ENCODE data around the gene PPP2R5D. TPM values are rescaled to one million over a fixed set of nuclear protein-coding genes. Genes with fewer than 3 reads are reported as not detected.

PPP2R5D gene
- 43.1 and 52.3 TPM in 2 replicates for total RNA-seq

DNA sequence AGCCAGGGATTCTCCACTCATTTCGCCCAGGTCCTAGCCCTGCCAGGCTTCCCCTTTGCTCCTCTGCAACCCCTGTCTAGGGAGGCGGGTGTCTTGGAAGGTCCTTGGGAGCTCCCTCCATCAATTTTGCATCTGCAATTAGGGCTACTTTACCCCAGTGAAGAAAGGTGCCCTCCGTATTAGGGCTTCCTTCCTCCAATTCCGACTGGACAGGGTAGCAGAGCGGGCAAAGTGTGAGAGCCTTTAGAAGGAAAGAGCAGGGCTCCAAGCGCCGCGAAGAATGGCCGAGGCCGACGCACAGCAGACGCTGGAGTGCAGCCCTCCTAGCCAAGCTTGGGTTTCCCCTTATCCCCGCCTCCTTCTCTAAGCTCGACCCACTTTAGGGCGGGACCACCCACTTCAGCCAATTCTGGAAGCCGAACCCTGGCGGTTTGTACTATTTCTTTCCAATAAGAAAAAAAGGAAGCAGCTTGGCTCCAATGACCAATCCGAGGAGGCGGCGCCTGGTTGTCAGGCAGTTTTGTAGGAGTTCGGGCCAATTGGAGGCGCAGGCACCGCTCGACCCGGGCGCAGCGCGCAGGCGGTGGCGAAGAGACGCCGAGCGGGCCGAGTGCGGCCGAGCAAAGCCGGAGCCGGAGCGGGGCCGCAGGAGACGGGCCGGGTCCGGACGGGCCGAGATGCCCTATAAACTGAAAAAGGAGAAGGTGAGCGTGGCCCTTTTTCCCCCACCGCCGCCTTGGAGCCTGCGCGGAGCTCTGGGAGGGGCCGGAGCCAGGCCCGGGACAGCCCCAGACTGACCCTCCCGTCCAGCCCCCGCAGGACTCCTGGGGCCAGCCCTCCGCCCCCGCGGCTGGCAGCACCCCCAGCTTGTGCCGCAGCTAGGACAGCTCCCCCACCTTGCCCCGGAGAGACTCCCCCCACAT is at the start of gene PPP2R5D:
TSS of gene PPP2R5D (plus strand) at position 570 of the 923 bp plus-strand sequence. CDS start at position 678, 108 bp downstream.

DNA sequence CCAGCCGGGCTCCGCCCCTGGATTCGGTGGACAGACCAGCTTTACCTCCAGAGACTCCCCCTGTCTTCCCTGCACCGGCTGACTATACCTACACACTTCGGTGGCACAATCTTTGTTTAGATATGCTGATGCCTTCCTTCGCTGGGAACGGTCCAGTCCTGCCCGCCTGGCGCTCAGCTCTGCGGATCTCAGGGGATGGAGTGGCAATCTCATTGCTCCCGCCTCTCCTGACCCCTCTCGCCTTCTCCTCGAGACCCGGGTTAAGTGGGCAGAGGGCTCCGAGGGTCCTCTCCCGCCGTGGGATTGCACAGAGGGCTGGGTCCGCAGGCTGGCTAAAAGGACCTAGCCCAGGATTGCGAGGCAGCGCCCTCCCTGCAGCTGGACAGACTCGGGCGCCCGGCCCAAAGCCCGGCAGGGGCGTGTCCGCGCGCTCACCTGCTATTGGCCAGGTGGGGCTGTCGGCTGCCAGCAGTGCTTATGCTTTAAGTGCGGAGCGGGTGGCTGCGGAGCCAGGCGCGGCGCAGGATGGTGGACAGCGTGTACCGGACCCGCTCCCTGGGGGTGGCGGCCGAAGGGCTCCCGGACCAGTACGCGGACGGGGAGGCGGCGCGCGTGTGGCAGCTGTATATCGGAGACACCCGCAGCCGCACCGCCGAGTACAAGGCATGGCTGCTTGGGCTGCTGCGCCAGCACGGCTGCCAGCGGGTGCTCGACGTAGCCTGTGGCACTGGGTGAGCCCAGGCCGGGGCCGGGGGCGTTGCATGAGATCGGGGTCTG is 23.9 kb upstream of the PPP2R5D start, which contains the start of gene GNMT:
TSS of gene GNMT (plus strand) at position 512 of the 777 bp plus-strand sequence. CDS start at position 526, 14 bp downstream.

DNA sequence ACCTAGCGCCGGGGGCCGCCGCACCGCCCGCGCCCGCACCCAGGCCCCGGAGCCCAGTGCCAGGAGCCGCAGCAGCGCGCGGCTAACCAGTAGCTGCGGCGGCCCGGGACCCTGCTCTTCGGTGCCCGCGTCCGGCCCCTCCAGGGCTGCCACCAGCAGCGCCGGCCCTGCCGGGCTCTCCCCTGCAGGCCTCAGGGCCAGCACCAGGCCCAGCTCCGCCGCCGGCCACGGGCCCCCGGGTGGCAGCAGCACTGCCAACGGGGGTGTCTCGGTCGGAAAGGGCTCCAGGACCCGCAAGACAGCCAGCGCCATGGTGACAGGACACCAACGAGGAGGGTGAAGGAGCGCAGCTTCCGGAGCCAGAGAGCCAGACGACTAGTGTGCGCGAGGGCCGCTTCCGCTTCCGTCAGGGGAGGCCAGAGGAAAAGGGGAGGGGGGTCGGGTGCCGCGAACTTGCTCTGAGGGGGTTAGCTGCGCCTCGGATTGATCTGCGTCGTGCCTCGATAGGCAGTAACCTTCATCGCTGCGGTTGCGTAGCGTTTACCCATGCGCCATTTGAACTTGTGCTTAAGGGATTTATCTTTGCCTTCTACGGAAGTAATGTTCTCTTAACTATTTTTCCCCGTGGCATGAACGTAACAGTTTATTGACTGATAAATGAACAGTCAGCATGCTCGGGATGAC is 5.4 kb upstream of the PPP2R5D start, which contains the start of gene PEX6:
TSS of gene PEX6 (minus strand) at position 343 of the 684 bp plus-strand sequence. CDS start at position 312, 31 bp downstream.

DNA sequence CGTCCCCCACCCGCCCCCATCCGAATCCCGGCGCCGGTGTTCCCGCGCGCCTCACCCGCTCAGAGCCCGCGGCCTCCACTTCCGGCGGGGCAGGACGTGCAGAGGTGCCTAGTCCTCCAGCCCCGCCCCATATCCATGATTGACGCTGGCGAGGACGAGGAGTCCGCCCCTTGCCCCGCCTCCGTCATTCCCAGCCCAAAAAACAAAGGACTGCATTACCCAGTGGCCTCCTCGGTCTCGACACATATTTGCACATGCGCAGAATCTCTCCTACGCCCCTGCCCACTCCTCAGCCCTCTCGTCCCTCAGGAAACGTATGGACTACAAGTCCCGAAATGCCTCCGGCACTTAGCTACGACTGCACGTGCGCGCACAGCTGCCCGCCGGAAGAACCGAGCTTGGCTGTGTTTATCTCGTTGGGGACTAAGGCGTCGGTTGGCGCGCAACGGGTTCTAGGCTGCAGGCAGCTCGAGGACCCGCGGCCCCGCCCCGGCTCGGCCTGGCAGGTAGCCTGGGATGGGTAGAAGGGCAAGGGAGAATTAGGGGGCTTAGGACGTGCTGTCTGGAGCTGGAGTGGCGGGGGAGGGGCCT is 29.6 kb downstream of the PPP2R5D start, which contains the start of the genes KLHDC3 and MEA1:
TSS of gene KLHDC3 (plus strand) at position 407 of the 591 bp plus-strand sequence. CDS start 2,944 bp downstream, outside the sequence.
TSS of gene MEA1 (minus strand) at position 104 of the 591 bp plus-strand sequence. CDS start 133 bp downstream, outside the sequence.

DNA sequence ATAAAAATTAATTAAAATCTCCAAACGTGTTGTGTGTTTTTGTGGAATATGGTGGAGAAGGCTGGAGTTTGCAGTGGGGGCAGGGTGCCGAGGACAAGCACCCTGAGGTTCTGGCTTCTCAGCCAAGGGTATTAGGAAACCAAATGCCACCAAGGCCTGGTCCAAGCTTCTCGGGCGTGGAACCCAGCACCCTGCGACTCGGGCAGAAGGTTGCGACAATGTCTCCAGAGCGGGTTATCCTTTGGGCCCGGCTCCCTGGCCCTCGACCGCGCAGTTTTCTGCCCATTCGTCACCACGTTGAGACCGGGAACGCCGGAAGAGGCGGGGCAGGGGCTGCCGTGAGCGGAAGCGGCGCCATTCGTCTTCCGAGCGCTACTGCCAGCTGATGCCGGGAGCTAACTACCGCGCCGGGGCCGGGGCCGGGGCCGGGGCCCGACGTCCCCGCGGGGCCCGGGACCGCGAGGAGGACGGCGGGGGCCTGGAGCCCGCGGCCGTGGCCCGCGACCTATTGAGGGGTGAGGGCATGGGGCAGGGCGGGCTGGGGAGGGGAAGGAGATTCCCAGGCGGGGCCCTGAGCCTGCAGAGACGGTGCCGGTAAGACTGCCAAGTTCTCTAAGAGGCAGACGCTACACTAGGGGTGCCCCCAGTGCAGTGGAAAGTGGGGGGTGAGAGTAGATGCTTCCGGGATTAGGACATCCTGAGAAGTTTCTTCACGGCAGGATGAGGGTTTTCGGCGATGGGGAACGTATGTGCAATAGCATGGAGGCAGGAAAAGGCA is 37.1 kb downstream of the PPP2R5D start, which contains the start of gene RRP36:
TSS of gene RRP36 (plus strand) at position 354 of the 778 bp plus-strand sequence. CDS start at position 386, 32 bp downstream.

DNA sequence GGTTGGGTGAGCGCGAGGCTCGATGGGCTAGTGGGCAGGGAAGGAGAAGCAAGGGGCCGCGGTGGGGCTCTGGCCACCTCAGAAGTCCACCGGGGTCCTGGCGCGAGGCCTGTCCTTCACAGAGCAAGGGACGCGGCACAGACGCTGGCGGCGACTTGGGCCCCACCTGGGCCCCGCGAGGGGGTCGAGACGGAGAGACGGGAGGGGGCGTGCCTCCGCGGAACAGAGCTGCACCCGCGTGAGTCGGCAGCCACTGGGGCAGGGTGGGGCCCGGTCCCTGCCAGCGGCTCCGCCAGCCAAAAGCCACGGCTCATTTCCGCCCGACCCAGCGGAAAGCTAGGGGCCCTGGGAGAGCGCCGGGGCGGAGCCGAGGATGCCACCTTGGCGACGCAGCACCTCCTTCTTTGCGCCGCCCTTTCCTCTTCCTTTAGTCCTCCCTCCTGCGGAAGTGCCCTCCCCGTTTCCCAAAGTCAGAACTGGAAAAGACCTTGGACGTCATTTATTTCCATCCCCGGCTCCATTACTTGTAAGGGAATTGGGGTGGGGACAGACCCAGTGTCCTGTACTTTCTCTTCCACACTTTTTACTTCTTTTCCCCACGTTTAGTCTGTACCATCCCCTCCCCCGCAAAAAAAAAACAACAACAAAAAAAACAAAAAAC is 69.3 kb downstream of the PPP2R5D start, which contains the start of gene CUL7:
TSS of gene CUL7 (minus strand) at position 307 of the 661 bp plus-strand sequence. CDS start 1,063 bp downstream, outside the sequence.

DNA sequence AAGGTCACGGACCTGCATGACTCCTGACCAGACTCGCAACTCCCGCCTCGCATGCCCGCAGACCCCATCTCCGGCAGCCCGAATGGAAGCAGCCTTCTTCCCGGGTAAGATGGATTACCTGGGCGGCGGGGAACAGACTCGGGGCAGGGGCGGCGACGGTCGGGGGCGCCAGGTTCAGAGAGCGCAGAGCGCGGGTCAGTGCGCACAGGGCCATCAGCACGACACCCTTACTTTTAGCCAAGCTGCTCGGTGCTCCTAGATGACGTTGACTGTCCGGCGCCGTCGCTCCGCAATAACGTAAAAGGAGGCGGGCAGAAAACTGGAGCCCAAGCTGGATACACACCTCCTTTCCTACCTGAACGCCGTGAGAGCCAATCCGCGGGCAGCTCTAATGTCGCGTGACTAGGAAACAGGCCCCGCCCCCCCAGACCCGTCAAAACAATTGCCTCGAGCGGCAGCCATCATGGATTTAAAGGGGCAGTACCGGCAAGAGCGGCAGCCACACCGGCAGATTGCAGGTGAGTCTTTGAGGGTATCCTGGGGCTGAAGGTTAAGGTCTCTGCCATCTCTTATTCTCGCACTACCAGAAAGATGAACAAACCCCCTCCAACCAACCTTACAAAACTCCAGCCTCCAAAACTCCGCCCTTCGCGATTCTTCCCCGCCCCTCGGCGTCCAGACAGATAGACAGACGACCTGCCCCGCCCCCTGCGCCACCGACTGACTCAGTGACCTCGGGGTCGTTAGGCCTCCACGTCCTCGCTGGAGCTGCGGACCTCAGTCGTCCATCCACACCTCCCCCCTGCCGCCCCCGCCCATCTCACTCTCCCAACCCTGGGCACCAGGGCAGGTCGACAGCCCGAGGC is 75.0 kb downstream of the PPP2R5D start, which contains the start of the genes KLC4 and MRPL2:
TSS of gene KLC4 (plus strand) at position 464 of the 866 bp plus-strand sequence. CDS start 1,705 bp downstream, outside the sequence.
TSS of gene MRPL2 (minus strand) at position 267 of the 866 bp plus-strand sequence. CDS start at position 214, 53 bp downstream.

Other genes with a start within 250 kb of the PPP2R5D start
- gene TBCC, start 238.5 kb upstream of the PPP2R5D start, total RNA-seq: 46.6 and 52.5 TPM in 2 replicates
- gene BICRAL, start 202.5 kb upstream of the PPP2R5D start, total RNA-seq: 6.3 and 6.8 TPM in 2 replicates
- 122 and 143 TPM in 2 replicates for gene RPL7L1, start 105.0 kb upstream of the PPP2R5D start, total RNA-seq
- not detected in 2 replicates for gene PTCRA, start 68.5 kb upstream of the PPP2R5D start, total RNA-seq
- 24.6 and 44.2 TPM in 2 replicates for gene CNPY3, start 55.1 kb upstream of the PPP2R5D start, total RNA-seq
- gene GNMT, start 23.8 kb upstream of the PPP2R5D start, total RNA-seq: 0.15 and 0.17 TPM in 2 replicates
- 48.4 and 92.5 TPM in 2 replicates for gene PEX6, start 5.4 kb upstream of the PPP2R5D start, total RNA-seq
- gene MEA1, start 29.4 kb downstream of the PPP2R5D start, total RNA-seq: 43.7 and 86.0 TPM in 2 replicates
- gene KLHDC3, start 29.7 kb downstream of the PPP2R5D start, total RNA-seq: 64.0 and 64.1 TPM in 2 replicates
- gene RRP36, start 37.1 kb downstream of the PPP2R5D start, total RNA-seq: 70.5 and 107 TPM in 2 replicates
- gene CUL7, start 69.3 kb downstream of the PPP2R5D start, total RNA-seq: 56.6 and 77.9 TPM in 2 replicates
- 11.6 and 12.2 TPM in 2 replicates for gene MRPL2, start 74.9 kb downstream of the PPP2R5D start, total RNA-seq
- gene KLC4, start 75.1 kb downstream of the PPP2R5D start, total RNA-seq: 12.7 and 21.8 TPM in 2 replicates
- 71.3 and 213 TPM in 2 replicates for gene PTK7, start 91.7 kb downstream of the PPP2R5D start, total RNA-seq
- gene SRF, start 186.7 kb downstream of the PPP2R5D start, total RNA-seq: 12.8 and 19.8 TPM in 2 replicates
- gene CUL9, start 197.6 kb downstream of the PPP2R5D start, total RNA-seq: 34.5 and 44.2 TPM in 2 replicates
- gene DNPH1, start 244.9 kb downstream of the PPP2R5D start, total RNA-seq: 50.0 and 78.0 TPM in 2 replicates